Measurements from ENCODE around the gene SCAMP3. TPM values are rescaled to one million over a fixed set of nuclear protein-coding genes. Genes with fewer than 3 reads are reported as not detected.
"Not testable (repeated sequence)": the region's sequence is repeated elsewhere in the genome, so short reads cannot be mapped to it uniquely, and the experiment has no call there.

SCAMP3 gene
- total RNA-seq, 2 experiments from 2014 or later: 77.9 to 84.2 TPM

DNA sequence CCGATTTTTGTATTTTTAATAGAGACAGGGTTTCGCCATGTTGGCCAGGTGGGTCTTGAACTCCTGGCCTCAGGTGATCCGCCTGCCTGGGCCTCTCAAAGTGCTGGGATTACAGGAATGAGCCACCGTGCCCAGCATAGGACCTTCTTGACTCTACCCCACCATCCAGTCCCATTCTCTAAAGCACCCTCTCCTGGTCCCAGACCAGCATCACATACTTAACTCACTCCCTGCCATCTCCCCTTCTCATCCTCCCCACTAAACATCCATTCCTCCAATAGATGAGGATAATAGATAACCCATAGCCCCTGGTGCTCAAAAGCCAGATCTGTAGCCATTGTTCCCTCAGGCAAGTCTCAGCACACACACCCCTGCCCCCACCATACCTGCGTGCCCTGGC is 9.0 kb downstream of the SCAMP3 start:
- no peaks in the 10 kb centered on the region for H3K9me3 Mint-ChIP-seq (ENCODE audit: insufficient read depth)
- peaks cover 12% of the 10 kb centered on the region for H3K36me3 Mint-ChIP-seq (ENCODE audit: low read depth)
- DNase-seq: no peak
- H3K27ac Mint-ChIP-seq: no peak overlapping the region
- peak overlapping the region; percentile 76 for H3K4me3 Mint-ChIP-seq
- ChIA-PET POLR2A (no interaction called here), CTCF (interaction anchor here (2.0 to 8.8 kb wide), 4 partner anchors 8 to 69 kb away, joined by 5 to 190 read pairs (median 56); partner anchors contain the start of genes CLK2 and RUSC1)
- H3K27me3 Mint-ChIP-seq (ENCODE audit: low read depth): no peaks in the 10 kb centered on the region
- ATAC-seq: no peak
- H3K4me1 Mint-ChIP-seq (ENCODE audit: low read depth): peaks cover 31% of the 10 kb centered on the region

DNA sequence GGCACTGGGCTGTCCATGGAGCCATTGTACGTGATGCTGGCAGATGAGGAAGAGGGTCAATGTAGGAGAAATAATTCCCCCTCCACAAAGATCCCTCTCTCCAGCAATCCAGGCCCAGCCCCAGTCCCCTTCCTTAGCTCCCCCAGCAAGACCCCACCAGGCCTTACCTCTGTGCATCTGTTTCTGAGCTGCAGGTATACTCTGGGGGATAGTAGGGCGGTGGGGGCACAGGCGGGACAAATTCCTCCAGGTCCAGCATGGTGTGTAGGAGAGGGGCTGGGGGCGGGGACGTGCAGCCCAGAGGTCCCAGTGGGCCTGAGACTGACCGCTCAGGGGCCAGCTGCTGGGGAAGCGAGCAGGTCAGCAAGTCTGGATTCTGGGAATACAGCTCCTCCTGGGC is 10.6 kb downstream of the SCAMP3 start:
- Mint-ChIP-seq H3K36me3 (ENCODE audit: low read depth) (peaks cover 7% of the 10 kb centered on the region), H3K4me3 (no peak overlapping the region), H3K27ac (no peak overlapping the region), H3K9me3 (ENCODE audit: insufficient read depth) (no peaks in the 10 kb centered on the region), H3K4me1 (ENCODE audit: low read depth) (peaks cover 31% of the 10 kb centered on the region), H3K27me3 (ENCODE audit: low read depth) (no peaks in the 10 kb centered on the region)
- POLR2A ChIA-PET: interaction anchor here (0.9 to 3.7 kb wide), 5 partner anchors 10 to 72 kb away, joined by 3 to 20 read pairs (median 9); partner anchors contain the start of genes FDPS and SCAMP3
- CTCF ChIA-PET: interaction anchor here (0.7 to 8.8 kb wide), 48 partner anchors 9 to 808 kb away, joined by 3 to 190 read pairs (median 6); partner anchors contain the start of genes ASH1L, CLK2, FDPS and HCN3
- ATAC-seq: no peak
- DNase-seq: no peak

DNA sequence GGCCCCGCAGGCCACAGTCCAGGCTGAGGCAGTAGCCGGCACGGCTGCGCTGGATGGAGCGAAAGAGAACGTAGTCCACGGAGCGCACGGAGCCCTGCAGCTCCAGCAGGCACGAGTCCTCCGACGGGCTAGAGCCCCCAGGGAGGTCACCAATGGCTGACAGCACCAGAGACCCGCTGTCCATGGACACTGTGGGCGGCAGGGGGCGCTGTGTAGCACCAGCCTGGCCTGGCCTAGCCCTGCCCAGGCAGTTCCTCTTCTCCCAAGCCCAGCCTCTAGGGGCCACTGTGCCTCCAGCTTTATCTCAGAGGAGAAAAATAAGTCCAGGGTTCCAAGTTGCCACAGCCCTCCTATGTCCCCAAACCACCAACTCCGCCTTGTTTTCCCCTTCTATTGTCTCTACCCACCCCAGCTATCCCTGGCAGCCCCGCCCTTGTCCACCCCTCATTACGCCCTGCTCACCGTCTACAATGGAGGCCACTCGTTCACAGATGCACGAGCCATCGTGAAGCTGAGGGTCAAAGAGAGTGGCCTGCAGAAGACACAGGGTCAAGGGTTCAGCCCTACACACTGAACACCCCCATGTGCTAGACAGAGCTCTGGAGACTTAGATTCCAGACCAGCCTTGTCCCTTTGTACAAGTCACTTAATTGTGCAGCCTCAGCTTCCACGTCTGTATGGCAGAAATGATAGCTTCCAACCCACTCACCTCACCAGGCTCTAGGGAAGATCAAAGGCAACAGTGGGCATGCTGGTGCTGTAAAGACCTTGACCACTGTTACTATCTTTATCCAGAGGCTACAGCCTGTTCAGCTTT is 11.3 kb downstream of the SCAMP3 start:
- ChIA-PET CTCF (interaction anchor here (0.6 to 8.8 kb wide), 74 partner anchors 9 to 822 kb away, joined by 3 to 190 read pairs (median 5); partner anchors contain the start of genes ASH1L, CLK2, FDPS and HCN3), POLR2A (interaction anchor here (0.5 to 3.7 kb wide), 8 partner anchors 11 to 941 kb away, joined by 3 to 20 read pairs (median 4); partner anchors contain the start of genes CLK2, FDPS and SCAMP3)
- Mint-ChIP-seq H3K4me3 (peak overlapping the region; percentile 69), H3K27me3 (ENCODE audit: low read depth) (no peaks in the 10 kb centered on the region), H3K36me3 (ENCODE audit: low read depth) (peaks cover 10% of the 10 kb centered on the region), H3K4me1 (ENCODE audit: low read depth) (peaks cover 34% of the 10 kb centered on the region), H3K9me3 (ENCODE audit: insufficient read depth) (no peaks in the 10 kb centered on the region), H3K27ac (peak overlapping the region; percentile 77)
- DNase-seq (peak; percentile 97), ATAC-seq (peak; percentile 96)

DNA sequence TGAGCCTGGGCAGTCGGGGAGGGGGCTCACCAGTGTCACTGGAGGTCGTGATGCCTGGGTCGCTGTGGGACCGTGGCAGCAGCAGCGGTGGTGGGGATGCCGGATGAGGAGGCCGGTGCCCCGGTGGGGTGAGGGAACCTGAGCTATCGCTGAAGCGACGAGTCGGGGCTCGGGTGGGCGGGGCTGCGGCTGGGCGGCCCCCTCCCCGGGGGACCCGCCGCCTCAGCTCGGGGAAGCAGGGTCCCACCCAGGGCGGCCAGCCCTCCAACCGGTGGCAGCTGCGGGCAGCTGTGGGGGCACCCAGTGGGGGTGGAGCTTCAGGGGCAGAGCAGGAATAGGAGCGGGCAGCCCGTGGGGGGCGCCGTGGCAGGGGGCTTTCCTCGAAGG is 11.9 kb downstream of the SCAMP3 start:
- H3K9me3 Mint-ChIP-seq (ENCODE audit: insufficient read depth): no peaks in the 10 kb centered on the region
- ATAC-seq (peak; percentile 42), DNase-seq (no peak)
- peak overlapping the region; percentile 69 for H3K4me3 Mint-ChIP-seq
- ChIA-PET CTCF (interaction anchor here (0.7 to 8.8 kb wide), 64 partner anchors 9 to 823 kb away, joined by 3 to 190 read pairs (median 5); partner anchors contain the start of genes ASH1L, CLK2, FDPS and HCN3), POLR2A (interaction anchor here (0.9 to 3.7 kb wide), 5 partner anchors 11 to 73 kb away, joined by 4 to 20 read pairs (median 9); partner anchors contain the start of genes CLK2, FDPS and SCAMP3)
- H3K4me1 Mint-ChIP-seq (ENCODE audit: low read depth): peaks cover 36% of the 10 kb centered on the region
- H3K36me3 Mint-ChIP-seq (ENCODE audit: low read depth): peaks cover 10% of the 10 kb centered on the region
- H3K27ac Mint-ChIP-seq: peak overlapping the region; percentile 80
- no peaks in the 10 kb centered on the region for H3K27me3 Mint-ChIP-seq (ENCODE audit: low read depth)

DNA sequence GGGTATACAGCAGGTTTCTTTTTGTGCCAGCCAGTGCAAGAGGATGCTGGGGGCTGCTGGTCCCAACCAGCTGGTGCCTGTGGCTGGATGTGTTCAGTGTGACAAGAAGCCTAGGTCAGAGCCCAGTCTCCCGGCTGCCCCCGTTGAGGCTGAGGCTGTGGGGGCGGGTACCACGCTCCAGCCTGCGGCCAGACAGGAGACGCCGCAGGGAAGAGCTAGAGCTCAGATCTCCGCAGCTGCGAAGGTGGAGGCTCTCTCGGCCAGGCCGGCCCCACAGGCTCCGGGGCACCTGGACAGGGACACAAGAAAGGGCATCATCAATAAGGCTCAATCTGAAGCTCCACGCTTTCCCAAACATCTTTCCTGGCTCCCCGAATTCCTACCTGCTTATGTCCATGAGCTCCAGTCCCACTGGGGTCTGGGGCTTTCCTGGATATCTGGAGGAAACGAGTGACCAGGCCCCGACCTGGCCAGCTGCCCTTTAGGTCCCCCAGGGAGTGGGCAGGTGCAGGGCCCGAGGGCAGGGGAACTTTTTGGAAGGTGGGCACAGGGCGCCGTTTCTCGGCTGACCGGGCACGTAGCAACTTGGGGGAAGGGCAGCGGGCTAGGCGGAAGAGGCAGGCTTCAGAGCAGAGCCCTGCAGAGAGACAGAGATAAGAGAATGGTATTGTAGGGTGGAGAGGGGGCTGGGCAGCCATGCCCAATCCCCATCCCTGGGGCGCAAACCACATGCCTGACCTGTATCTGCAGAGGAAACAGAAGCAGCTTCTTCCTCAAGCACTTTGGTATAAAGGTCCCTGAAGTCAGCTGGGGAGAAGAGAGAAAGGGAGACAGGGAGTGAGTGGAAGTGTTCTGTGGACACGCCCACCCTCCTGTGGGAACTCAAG is 14.2 kb downstream of the SCAMP3 start:
- POLR2A ChIA-PET: interaction anchor here (1.0 kb wide), 1 partner anchor 75 kb away, joined by 3 read pairs; no protein-coding TSS in a partner anchor

DNA sequence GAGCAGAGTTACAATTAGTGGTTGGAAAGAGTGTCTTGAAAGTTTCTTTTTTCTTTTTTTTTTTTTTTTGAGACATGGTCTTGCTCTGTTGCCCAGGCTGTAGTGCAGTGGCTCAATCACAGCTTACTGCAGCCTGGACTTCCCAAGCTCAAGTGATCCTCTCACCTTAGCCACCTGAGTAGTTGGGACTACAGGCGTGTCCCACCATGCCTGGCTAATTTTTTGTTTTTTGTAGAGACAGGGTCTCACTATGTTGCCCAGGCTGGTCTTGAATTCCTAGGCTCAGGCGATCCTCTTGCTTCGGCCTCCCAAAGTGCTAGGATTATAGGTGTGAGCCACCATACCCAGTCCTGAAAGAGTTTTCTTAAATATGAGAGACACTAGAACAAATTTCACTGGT is 15.4 kb downstream of the SCAMP3 start:
- CTCF ChIA-PET: interaction anchor here (1.3 to 8.8 kb wide), 2 partner anchors 39 to 76 kb away, joined by 3 to 190 read pairs; partner anchors contain the start of genes RUSC1 and THBS3
- H3K27ac Mint-ChIP-seq; H3K27me3 Mint-ChIP-seq (ENCODE audit: low read depth); ATAC-seq; H3K4me3 Mint-ChIP-seq; DNase-seq; H3K9me3 Mint-ChIP-seq (ENCODE audit: insufficient read depth): not testable (repeated sequence)
- Mint-ChIP-seq H3K36me3 (ENCODE audit: low read depth) (peaks cover 15% of the 10 kb centered on the region), H3K4me1 (ENCODE audit: low read depth) (peaks cover 45% of the 10 kb centered on the region)
- POLR2A ChIA-PET: interaction anchor here (1.0 kb wide), 1 partner anchor 76 kb away, joined by 3 read pairs; no protein-coding TSS in a partner anchor

More for the DNA sequence above, 14.2 kb downstream of the SCAMP3 start:
- Mint-ChIP-seq H3K9me3 (ENCODE audit: insufficient read depth) (no peaks in the 10 kb centered on the region), H3K4me3 (no peak overlapping the region), H3K27me3 (ENCODE audit: low read depth) (peaks cover 2% of the 10 kb centered on the region), H3K4me1 (ENCODE audit: low read depth) (peaks cover 34% of the 10 kb centered on the region), H3K27ac (no peak overlapping the region), H3K36me3 (ENCODE audit: low read depth) (peaks cover 13% of the 10 kb centered on the region)
- DNase-seq (no peak), ATAC-seq (no peak)
- CTCF ChIA-PET: interaction anchor here (0.7 to 8.8 kb wide), 3 partner anchors 70 to 75 kb away, joined by 3 to 190 read pairs (median 4); partner anchors contain the start of genes KRTCAP2 and RUSC1

DNA sequence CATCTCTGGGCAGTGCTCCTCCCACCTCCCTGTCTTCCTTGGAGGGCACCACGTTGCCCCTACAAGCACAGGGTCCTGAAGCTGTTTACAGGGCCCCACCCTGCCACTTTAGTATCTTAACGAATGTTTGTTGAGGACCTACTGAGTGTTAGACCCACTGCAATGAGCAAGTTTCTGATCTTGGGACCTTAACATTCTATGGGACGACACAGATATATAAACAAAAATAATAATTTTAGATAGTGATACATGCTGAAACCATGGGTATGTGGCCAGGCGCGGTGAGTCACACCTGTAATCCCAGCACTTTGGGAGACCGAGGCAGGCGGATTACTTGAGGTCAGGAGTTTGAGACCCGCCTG is 17.0 kb downstream of the SCAMP3 start:
- POLR2A ChIA-PET: interaction anchor here (0.6 to 3.7 kb wide), 12 partner anchors 17 to 308 kb away, joined by 3 to 23 read pairs (median 4); partner anchors contain the start of genes CLK2, FDPS, MTX1 and SCAMP3
- H3K27ac Mint-ChIP-seq: peak overlapping the region; percentile 90
- H3K36me3 Mint-ChIP-seq (ENCODE audit: low read depth): peaks cover 21% of the 10 kb centered on the region

DNA sequence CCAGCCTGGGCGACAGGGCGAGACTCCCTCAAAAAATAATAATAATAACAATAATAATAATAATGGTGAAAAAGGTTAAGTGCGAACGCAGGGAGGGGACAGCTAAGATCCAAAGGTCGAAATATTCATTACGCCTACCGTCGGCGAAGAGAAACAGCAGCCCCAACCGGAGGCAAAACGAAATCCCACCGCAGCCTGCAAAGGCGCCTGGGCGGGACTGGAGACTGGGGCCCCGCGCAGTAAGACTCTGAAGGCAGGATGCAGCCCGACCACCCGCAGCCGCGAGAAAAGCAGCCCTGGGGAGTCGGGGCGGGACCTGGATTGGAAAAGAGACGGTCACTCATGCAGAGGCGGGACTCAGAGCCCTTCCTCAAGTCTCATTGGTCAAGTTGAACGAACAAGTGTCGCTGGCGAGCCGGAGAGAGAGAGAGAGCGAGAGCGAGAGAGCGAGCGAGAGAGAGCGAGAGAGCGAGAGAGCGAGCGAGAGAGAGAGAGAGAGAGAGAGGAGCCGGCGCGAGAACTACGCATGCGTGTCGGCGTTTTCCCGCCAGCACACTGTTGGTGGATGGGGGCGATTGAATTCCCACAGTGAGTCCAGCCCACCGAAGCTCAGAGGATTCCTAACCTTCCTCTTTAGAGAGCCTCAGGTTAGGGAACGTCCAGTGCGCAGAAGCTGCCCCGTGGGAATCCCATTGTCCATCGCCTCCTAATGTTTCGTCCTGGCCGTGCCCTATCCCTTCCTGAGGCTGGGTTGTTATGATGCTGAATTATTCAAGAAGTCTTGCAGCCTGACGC is 17.6 kb downstream of the SCAMP3 start:
- peaks cover 52% of the 10 kb centered on the region for H3K4me1 Mint-ChIP-seq (ENCODE audit: low read depth)
- ATAC-seq (peak; percentile 97), DNase-seq (peak; percentile 100)
- peaks cover 2% of the 10 kb centered on the region for H3K27me3 Mint-ChIP-seq (ENCODE audit: low read depth)
- CTCF ChIA-PET: interaction anchor here (0.7 to 8.8 kb wide), 15 partner anchors 10 to 159 kb away, joined by 3 to 190 read pairs (median 4); partner anchors contain the start of genes CLK2, ENTREP3, KRTCAP2 and RUSC1
- no peaks in the 10 kb centered on the region for H3K9me3 Mint-ChIP-seq (ENCODE audit: insufficient read depth)
- H3K36me3 Mint-ChIP-seq (ENCODE audit: low read depth): peaks cover 24% of the 10 kb centered on the region
- peak overlapping the region; percentile 90 for H3K27ac Mint-ChIP-seq
- POLR2A ChIA-PET: interaction anchor here (0.6 to 3.7 kb wide), 20 partner anchors 12 to 815 kb away, joined by 3 to 23 read pairs (median 4); partner anchors contain the start of genes CLK2, FDPS, MTX1 and SCAMP3
- peak overlapping the region; percentile 69 for H3K4me3 Mint-ChIP-seq

More for the DNA sequence above, 17.0 kb downstream of the SCAMP3 start:
- CTCF ChIA-PET: interaction anchor here (0.7 to 8.8 kb wide), 9 partner anchors 9 to 160 kb away, joined by 3 to 190 read pairs (median 4); partner anchors contain the start of genes CLK2, ENTREP3, KRTCAP2 and RUSC1
- DNase-seq: no peak
- Mint-ChIP-seq H3K9me3 (ENCODE audit: insufficient read depth) (no peaks in the 10 kb centered on the region), H3K4me1 (ENCODE audit: low read depth) (peaks cover 51% of the 10 kb centered on the region), H3K27me3 (ENCODE audit: low read depth) (peaks cover 2% of the 10 kb centered on the region), H3K4me3 (peak overlapping the region; percentile 69)
- ATAC-seq: no peak

DNA sequence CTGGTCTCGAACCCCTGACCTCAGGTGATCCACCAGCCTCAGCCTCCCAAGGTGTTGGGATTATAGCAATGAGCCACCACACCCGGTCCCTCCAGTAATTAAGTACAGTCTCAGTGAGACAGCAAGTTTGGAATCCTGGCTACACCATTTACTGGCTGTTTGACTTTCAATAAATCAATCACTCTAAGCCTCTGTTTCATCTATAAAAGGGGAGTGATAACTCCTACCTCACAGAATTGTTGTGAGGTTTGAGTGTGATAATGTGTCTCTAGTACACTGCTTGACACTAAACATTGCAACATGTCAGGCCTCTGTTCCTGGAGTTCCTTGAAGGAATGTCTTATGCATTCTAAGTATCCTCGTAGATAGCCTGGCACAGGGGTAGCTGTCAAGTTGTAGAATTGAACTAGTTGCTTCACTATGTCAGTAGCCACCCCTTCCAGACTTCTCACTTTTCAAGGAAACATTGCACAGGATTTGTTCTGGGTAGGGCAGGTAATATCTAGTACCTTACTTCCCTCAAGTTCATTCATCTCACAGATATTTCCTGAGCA is 19.3 kb downstream of the SCAMP3 start:
- CTCF ChIA-PET: interaction anchor here (1.6 to 4.2 kb wide), 6 partner anchors 8 to 81 kb away, joined by 5 to 25 read pairs (median 12); partner anchors contain the start of genes KRTCAP2, THBS3 and TRIM46
- Mint-ChIP-seq H3K36me3 (ENCODE audit: low read depth) (peaks cover 30% of the 10 kb centered on the region), H3K9me3 (ENCODE audit: insufficient read depth) (no peaks in the 10 kb centered on the region), H3K27me3 (ENCODE audit: low read depth) (peaks cover 2% of the 10 kb centered on the region), H3K4me3 (peak overlapping the region; percentile 69), H3K4me1 (ENCODE audit: low read depth) (peaks cover 52% of the 10 kb centered on the region), H3K27ac (peak overlapping the region; percentile 90)
- no peak for DNase-seq
- POLR2A ChIA-PET: interaction anchor here (2.7 to 4.0 kb wide), 3 partner anchors 15 to 35 kb away, joined by 21 to 23 read pairs (median 22); partner anchors contain the start of genes MTX1 and THBS3
- no peak for ATAC-seq

Data from activated CD8-positive, alpha-beta T cell treated with anti-CD3 and anti-CD28 coated beads, Interleukin-2, amount 10 ng/mL, durations not matched to agents 7 days and 5 days (primary cell).